ENCODE measurements around the gene AKIRIN2. TPM values are rescaled to one million over a fixed set of nuclear protein-coding genes. Genes with fewer than 3 reads are reported as not detected.

Gene AKIRIN2
- total RNA-seq, 4 donors from 2014 or later = 11.7 to 26.9 (median 16.7) TPM

DNA sequence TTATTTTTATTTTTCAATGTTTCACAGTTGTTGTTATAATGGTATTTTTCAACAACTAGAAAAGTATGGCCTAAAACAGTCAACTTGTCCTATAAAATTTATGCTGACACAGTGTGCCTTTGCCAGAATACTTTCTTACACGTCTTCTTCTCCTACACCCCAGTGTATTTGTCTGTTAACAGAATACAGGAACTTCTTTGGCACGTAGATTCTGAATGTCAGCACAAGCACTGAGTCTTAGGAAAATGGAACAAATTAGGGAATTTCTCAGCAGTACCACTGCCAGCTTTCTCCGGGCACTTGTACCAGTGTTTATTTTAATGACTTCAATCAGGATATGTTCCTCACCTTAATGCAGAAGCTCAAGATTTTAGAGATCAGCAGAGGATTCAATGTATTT, 26.7 kb upstream of the AKIRIN2 start:
- no peaks in the 10 kb centered on the region for H3K9me3 ChIP-seq
- ATAC-seq = no peak
- H3K4me3 ChIP-seq = no peak overlapping the region
- 0 to 18% methylated on average over 3 of the region's 3 CpGs for WGBS, 2 donors (ENCODE audit: low coverage in 1 of 2)
- H3K27ac ChIP-seq = no peak overlapping the region
- H3K4me1 ChIP-seq = peaks cover under 1 to 30% (median 9%) of the 10 kb centered on the region in 3 donors
- TF ChIP-seq POLR2A (IDR thresholded peaks at IDR 0.05) (no peak), EP300 (IDR thresholded peaks at IDR 0.05) (no peak), CTCF (IDR thresholded peaks at IDR 0.05) (no peak), POLR2AphosphoS5 (IDR thresholded peaks at IDR 0.05) (no peak)
- no peaks in the 10 kb centered on the region for H3K27me3 ChIP-seq
- no peaks in the 10 kb centered on the region for H3K36me3 ChIP-seq

DNA sequence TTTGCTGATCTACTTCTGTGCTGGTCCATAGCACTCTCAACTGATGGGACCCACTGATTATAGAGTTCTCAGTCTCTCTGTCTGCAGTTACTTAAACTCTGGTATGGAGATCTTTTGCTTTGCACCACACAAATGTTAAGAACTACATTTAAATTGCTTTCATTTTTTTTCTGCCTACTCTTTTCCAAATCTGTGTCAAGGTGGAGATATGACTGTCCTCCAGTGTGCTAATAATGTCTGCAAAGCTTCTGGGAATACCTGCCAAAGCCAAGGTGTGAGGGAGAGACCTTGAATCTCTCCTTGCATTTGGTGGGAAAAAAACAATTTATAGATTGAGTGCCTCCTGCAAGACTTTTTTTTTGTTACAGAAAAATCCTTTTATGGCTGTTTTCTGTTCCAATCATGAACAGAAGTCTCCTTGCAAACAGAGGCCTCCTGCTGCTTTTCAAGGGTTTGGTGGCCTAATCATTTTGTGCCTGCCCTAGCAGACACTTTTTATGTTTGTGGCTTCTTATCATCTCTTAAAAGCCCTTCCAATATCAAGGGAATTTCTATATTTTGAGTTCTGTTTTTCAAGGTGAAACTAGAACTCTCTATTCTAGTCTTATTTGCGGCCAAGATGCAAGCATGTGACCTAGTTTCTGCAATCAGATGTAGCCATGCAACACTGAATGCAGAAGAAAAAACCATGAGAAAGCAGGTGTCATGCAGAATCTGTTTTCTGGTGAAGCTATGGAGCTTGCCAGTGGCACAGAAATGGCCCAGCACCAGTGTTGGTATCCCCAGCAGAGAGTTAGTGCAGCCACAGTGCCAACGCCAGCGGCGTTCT, 23.2 kb upstream of the AKIRIN2 start:
- no peak for ATAC-seq
- TF ChIP-seq POLR2AphosphoS5 (IDR thresholded peaks at IDR 0.05) (no peak), CTCF (IDR thresholded peaks at IDR 0.05) (no peak), POLR2A (IDR thresholded peaks at IDR 0.05) (no peak), EP300 (IDR thresholded peaks at IDR 0.05) (no peak)
- Histone ChIP-seq H3K36me3 (no peaks in the 10 kb centered on the region), H3K27ac (no peak overlapping the region), H3K4me1 (peaks cover 4 to 26% (median 7%) of the 10 kb centered on the region in 3 donors), H3K4me3 (no peak overlapping the region), H3K27me3 (no peaks in the 10 kb centered on the region), H3K9me3 (no peaks in the 10 kb centered on the region)
- 87 to 100% methylated on average over 3 to 4 of the region's 4 CpGs for WGBS, 2 donors (ENCODE audit: low coverage in 1 of 2)

DNA sequence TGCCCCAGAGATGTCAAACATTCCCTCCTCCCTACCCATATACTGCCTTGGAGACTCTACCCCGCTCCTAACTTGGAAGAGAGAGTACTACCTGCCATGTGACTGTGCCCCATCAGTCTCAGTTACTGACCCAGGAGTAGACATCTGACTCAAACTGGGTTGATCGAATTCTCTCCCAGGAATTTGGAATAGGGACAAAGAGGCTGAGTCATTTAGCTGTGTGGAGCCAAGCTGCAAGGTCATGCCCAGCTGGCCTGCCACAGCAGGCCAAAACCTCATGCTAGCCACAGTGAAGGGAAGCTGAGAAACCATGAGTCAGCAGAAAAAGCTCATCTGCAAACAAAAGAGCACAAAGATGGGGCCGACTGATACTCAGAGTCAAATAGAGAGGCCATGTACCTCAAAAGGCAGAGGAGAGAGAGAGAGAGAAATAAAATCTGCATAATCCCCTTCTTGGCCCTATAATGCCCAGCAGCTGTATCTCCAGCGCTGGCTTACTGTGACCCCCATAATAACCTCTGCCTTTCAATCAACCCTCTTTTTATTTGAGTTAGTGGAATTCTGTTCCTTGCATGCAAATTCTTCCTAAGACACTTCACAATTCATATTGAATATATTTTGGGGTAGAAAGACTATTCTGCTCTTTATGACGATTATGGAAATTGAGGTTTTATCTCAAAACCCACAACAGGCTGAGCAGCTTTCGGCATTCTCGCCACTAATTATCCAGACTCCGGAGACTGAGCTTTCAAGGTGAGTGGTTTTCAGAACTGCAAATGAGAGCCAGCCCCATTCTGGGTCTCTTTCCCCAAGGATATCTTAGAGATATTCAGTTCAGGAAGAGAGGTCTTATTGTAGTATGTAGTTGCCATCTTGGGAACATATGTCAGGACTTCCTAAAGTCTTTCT, 21.4 kb upstream of the AKIRIN2 start:
- H3K36me3 ChIP-seq = no peaks in the 10 kb centered on the region
- H3K27me3 ChIP-seq = no peaks in the 10 kb centered on the region
- no peak overlapping the region for H3K4me3 ChIP-seq
- H3K4me1 ChIP-seq = peaks cover 4 to 18% (median 7%) of the 10 kb centered on the region in 3 donors
- 71 to 78% methylated on average over 8 of the region's 8 CpGs for WGBS, 2 donors (ENCODE audit: low coverage in 1 of 2)
- H3K27ac ChIP-seq = peak overlapping the region in 1 of 4 donors; percentile 22
- peak; percentile 83 for ATAC-seq
- H3K9me3 ChIP-seq = no peaks in the 10 kb centered on the region
- TF ChIP-seq EP300 (IDR thresholded peaks at IDR 0.05) (no peak), POLR2A (IDR thresholded peaks at IDR 0.05) (no peak), POLR2AphosphoS5 (IDR thresholded peaks at IDR 0.05) (peak; percentile 75)

DNA sequence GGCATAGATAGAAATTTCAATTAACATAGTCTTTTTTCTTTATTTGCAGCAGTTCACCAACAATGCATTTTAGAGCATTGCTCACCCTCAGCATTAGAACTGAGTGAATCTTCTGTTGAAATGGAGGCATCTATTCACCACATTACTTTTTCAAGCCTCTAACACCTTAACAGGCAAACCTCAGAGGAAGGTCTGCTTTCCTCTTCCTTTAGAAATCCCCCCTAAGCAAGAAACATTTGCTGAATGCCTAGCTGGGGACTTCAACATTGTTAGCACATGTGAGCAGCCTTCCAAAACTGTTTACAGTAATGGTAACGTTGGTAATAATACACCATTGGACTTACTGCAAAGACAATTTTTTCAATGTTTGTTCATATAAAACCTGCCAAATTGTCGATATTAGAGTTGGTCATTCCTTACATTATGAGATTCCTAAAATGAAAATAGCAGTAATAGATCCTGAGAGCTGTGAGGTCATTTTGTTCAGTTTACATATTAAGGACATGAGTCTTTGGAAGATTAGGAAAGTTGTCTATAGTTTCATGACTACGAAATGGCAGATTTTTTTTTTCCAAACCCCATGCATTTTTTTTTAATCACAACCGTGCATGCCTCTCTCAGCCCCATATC, 20.6 kb upstream of the AKIRIN2 start:
- Histone ChIP-seq H3K27me3 (no peaks in the 10 kb centered on the region), H3K36me3 (no peaks in the 10 kb centered on the region), H3K4me1 (peaks cover 4 to 17% (median 7%) of the 10 kb centered on the region in 3 donors), H3K27ac (peak overlapping the region in 1 of 4 donors; percentile 22), H3K4me3 (no peak overlapping the region), H3K9me3 (no peaks in the 10 kb centered on the region)
- ATAC-seq = no peak
- WGBS, 2 donors (ENCODE audit: low coverage in 1 of 2) = 48 to 51% methylated on average over 4 of the region's 4 CpGs
- TF ChIP-seq POLR2A (IDR thresholded peaks at IDR 0.05) = no peak
- no peak for TF ChIP-seq POLR2AphosphoS5 (IDR thresholded peaks at IDR 0.05)

DNA sequence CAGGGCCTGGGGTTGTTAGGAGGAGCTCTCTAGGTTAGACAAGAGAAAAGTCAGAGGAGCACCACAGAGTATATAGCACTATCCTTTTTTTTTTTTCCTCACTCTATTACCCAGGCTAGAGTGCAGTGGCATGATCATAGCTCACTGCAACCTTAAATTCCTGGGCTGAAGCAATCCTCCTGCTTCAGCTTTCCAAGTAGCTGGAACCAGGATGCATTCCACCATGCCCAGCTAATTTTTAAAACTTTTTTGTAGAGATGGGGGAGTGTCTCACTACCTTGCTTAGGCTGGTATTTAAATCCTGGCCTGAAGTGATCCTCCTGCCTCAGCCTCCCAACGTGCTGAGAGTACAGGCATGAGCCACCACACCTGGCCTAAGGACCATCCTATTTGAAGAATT, 19.3 kb upstream of the AKIRIN2 start:
- Histone ChIP-seq H3K9me3 (no peaks in the 10 kb centered on the region), H3K36me3 (no peaks in the 10 kb centered on the region), H3K27me3 (no peaks in the 10 kb centered on the region), H3K27ac (no peak overlapping the region), H3K4me3 (no peak overlapping the region), H3K4me1 (peaks cover 4 to 17% (median 7%) of the 10 kb centered on the region in 3 donors)
- TF ChIP-seq POLR2A (IDR thresholded peaks at IDR 0.05) = no peak
- no peak for TF ChIP-seq EP300 (IDR thresholded peaks at IDR 0.05)
- no peak for TF ChIP-seq POLR2AphosphoS5 (IDR thresholded peaks at IDR 0.05)
- no peak for TF ChIP-seq CTCF (IDR thresholded peaks at IDR 0.05)
- WGBS, 2 donors (ENCODE audit: low coverage in 1 of 2) = no CpG with 5 or more reads among the region's 1 CpG
- ATAC-seq = no peak
